ENCODE results near the gene SKA1.
"Not testable (repeated sequence)": the region's sequence is repeated elsewhere in the genome, so short reads cannot be mapped to it uniquely, and the experiment has no call there.

Gene SKA1

GRCh38 chr18:50369672-50370071, 5.2 kb upstream of the SKA1 start:
- TF ChIP-seq POLR2A (IDR thresholded peaks at IDR 0.05; ENCODE audit: low read depth, low read length), result no peak
- DNase-seq (ENCODE audit: insufficient read length, low spot score) (no peak), FAIRE-seq (no peak)

GRCh38 chr18:50372743-50373142, 2.1 kb upstream of the SKA1 start:
- DNase-seq (ENCODE audit: insufficient read length, low spot score) (no peak), FAIRE-seq (no peak)
- TF ChIP-seq POLR2A (IDR thresholded peaks at IDR 0.05; ENCODE audit: low read depth, low read length), result no peak

GRCh38 chr18:50373561-50374219, 1.2 kb upstream of the SKA1 start:
- DNase-seq (ENCODE audit: insufficient read length, low spot score) (no peak), FAIRE-seq (no peak)
- TF ChIP-seq POLR2A (IDR thresholded peaks at IDR 0.05; ENCODE audit: low read depth, low read length), result no peak

- FAIRE-seq (no peak), DNase-seq (ENCODE audit: insufficient read length, low spot score) (no peak)
- TF ChIP-seq POLR2A (IDR thresholded peaks at IDR 0.05; ENCODE audit: low read depth, low read length), result no peak
Measured at GRCh38 chr18:50374220-50374752, 560 bp upstream of the SKA1 start.

GRCh38 chr18:50377061-50377798, 2.4 kb downstream of the SKA1 start:
- no peak for TF ChIP-seq POLR2A (IDR thresholded peaks at IDR 0.05; ENCODE audit: low read depth, low read length)
- DNase-seq (ENCODE audit: insufficient read length, low spot score) (no peak), FAIRE-seq (no peak)

- TF ChIP-seq POLR2A (IDR thresholded peaks at IDR 0.05; ENCODE audit: low read depth, low read length), result no peak
- no peak for FAIRE-seq
- DNase-seq (ENCODE audit: insufficient read length, low spot score), result no peak
Measured at GRCh38 chr18:50388988-50389387, 14.1 kb downstream of the SKA1 start.

- no peak for TF ChIP-seq POLR2A (IDR thresholded peaks at IDR 0.05; ENCODE audit: low read depth, low read length)
Measured at GRCh38 chr18:50393802-50394201, 19.0 kb downstream of the SKA1 start.

GRCh38 chr18:50395093-50395492, 20.2 kb downstream of the SKA1 start:
- FAIRE-seq (no peak), DNase-seq (ENCODE audit: insufficient read length, low spot score) (no peak)
- no peak for TF ChIP-seq POLR2A (IDR thresholded peaks at IDR 0.05; ENCODE audit: low read depth, low read length)

More at GRCh38 chr18:50393802-50394201, 19.0 kb downstream of the SKA1 start:
- FAIRE-seq, result no peak
- DNase-seq (ENCODE audit: insufficient read length, low spot score), result no peak

GRCh38 chr18:50396005-50396660, 21.3 kb downstream of the SKA1 start:
- FAIRE-seq (no peak), DNase-seq (ENCODE audit: insufficient read length, low spot score) (no peak)
- TF ChIP-seq POLR2A (IDR thresholded peaks at IDR 0.05; ENCODE audit: low read depth, low read length), result no peak

GRCh38 chr18:50397023-50397422, 22.2 kb downstream of the SKA1 start:
- FAIRE-seq (no peak), DNase-seq (ENCODE audit: insufficient read length, low spot score) (no peak)
- no peak for TF ChIP-seq POLR2A (IDR thresholded peaks at IDR 0.05; ENCODE audit: low read depth, low read length)

GRCh38 chr18:50398099-50398498, 23.3 kb downstream of the SKA1 start:
- no peak for TF ChIP-seq POLR2A (IDR thresholded peaks at IDR 0.05; ENCODE audit: low read depth, low read length)

GRCh38 chr18:50398947-50399346, 24.1 kb downstream of the SKA1 start:
- no peak for FAIRE-seq
- DNase-seq (ENCODE audit: insufficient read length, low spot score), result no peak
- TF ChIP-seq POLR2A (IDR thresholded peaks at IDR 0.05; ENCODE audit: low read depth, low read length), result no peak

More at GRCh38 chr18:50398099-50398498, 23.3 kb downstream of the SKA1 start:
- FAIRE-seq (no peak), DNase-seq (ENCODE audit: insufficient read length, low spot score) (no peak)

- FAIRE-seq, result no peak
- DNase-seq (ENCODE audit: insufficient read length, low spot score), result no peak
- TF ChIP-seq POLR2A (IDR thresholded peaks at IDR 0.05; ENCODE audit: low read depth, low read length), result no peak
Measured at GRCh38 chr18:50399582-50399981, 24.7 kb downstream of the SKA1 start.

- FAIRE-seq; DNase-seq (ENCODE audit: insufficient read length, low spot score): not testable (repeated sequence)
Measured at GRCh38 chr18:50400438-50400837, 25.6 kb downstream of the SKA1 start.
